HG02973 (cell line): ENCODE measurements around the gene DCTN5.

Experiments
- ATAC-seq: cut with Tn5 transposase; IDR thresholded peaks from one replicate; pipeline ENCODE4 v1.9.1; 2021; ENCODE audit warnings: moderate library complexity; ENCODE audit not compliant: unreplicated experiment

The DCTN5 gene

DNA sequence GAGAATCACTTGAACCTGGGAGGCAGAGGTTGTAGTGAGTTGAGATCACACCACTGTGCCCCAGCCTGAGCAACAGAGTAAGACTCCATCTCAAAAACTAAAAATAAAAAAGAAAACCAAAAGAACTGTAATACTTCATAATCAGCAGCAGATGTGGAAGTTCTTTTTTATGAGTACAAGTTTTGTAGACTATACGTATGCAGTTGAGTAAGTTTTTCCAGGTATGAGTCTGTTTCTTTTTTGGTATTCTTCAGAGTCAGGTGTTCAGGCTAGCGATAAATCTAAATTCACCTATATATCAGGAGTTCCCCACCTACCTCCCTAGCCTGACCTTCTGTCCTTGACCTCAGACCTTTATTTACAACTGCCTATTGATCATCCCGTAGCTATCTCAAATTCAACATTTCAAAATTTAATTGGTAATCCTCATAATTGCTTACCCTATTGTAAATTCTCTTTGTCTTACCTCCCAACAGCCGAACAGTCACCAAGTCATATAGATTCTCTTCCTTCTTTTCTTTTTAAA lies 10.7 kb downstream of the DCTN5 start:
- peak; percentile 55 for ATAC-seq

- no peak for ATAC-seq
Measured at GRCh38 chr16:23663918-23664317, 22.7 kb downstream of the DCTN5 start.

DNA sequence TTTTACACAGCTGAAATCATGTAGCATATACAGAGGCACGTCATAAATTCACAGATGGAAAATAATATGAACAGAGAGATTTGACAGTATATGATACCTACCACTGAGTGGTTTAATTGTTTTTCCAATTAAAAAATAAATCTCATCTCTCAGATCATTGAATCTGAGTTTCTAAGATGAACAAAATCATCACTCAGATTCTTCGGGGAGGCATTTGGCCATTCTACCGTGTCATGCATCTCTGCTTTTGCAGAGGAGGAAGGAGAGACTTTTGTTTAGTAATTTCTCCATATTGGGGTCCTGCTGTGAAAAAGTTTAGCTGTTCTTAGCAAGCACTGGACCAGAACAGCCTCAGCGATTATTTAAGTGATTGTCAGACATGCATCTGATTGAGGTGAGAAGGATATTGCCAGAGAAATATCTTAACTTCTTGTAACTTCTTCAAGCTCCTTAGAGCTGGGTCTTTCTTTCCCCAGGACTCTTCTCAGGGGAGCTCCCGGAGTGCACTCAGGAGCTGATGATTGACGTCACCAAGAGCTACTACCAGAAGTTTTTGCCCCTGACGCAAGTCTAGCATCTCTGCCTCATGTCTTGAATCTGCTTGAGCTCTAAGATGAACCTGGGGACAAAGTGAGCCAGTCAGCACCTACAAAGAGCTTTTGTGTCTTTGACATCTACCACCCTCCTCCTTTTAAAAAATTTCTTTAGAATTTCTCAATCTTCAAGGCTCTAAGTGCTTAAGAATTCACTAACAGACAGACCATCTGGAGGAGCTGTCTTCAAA lies 25.5 kb downstream of the DCTN5 start:
- ATAC-seq, result no peak

- ATAC-seq, result no peak
Measured at GRCh38 chr16:23667355-23667659, 26.0 kb downstream of the DCTN5 start.

DNA sequence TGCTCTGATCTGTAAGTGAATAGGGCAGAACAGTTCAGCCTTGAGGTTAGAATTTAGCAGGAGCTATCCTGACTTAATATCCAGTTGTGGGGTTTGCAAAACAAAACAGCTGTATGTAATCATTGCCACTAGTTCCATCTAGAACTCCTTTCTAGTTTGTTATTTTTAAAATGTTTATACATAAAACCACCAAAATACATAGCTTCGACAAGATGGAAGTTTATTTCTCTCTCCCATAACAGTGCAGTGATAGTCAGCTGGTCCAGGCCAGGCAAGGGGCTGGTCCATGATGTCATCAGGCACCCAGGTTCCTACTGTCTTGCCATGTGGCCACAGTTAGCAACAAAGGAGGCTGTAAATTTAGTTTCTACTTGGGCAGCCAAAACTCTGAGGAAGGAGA lies 27.0 kb downstream of the DCTN5 start:
- ATAC-seq, result no peak

GRCh38 chr16:23668873-23669272 lies 27.6 kb downstream of the DCTN5 start:
- ATAC-seq, result no peak

DNA sequence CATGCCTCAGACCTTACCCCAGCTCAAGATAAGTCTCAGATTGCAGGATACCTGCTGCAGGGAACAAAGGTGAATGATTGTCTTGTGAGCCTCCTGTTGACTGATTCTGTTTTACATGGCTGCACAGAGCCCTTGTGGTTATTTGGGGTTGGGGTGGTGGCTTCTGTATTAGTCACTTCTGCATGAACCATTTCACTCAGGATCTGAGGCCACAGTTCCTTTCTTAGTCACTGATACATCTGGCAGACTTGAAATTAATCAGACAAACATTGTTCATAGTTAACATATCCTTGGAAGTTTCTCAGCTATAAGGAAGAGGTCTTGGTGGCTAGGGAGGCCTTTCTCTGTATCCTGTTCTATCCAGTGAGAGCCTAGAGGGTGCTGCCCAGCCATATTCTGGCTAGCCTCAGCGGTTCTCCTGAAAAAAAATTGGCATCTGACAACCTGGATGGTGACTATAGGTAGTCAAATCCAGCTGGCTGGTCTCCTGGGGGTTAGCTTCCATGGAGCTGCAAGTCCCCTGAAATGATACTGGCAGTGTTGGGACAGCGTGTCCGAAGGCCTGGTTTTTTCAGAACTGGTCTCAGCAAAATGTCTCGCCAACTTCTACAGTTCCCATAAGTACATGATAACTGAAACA lies 29.0 kb downstream of the DCTN5 start:
- ATAC-seq, result peak; percentile 96

GRCh38 chr16:23673971-23674614 lies 32.8 kb downstream of the DCTN5 start:
- no peak for ATAC-seq

- ATAC-seq, result no peak
Measured at GRCh38 chr16:23676924-23677480, 35.7 kb downstream of the DCTN5 start.

DNA sequence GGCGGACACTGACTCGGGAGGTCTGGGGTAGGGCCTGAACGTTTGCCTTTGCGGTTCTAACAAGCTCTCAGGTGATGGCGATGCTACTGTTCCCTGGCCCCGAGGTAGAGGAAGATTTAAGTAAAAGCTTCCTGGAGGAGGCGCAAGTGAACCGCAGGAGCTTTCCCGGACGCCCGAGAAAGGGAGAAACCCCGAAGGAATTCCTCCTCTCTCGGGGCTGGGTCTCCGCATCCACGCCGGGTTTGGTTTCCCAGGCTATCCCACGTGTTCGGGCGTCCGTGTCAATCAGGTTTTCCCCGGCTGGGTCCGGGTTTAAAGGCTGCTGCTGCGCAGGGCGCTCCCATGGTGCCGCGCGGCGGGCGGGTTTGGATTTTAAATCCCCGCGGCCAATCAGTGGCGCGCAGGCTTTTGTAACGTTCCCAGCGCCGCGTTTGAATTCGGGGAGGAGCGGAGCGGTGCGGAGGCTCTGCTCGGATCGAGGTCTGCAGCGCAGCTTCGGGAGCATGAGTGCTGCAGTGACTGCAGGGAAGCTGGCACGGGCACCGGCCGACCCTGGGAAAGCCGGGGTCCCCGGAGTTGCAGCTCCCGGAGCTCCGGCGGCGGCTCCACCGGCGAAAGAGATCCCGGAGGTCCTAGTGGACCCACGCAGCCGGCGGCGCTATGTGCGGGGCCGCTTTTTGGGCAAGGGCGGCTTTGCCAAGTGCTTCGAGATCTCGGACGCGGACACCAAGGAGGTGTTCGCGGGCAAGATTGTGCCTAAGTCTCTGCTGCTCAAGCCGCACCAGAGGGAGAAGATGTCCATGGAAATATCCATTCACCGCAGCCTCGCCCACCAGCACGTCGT lies 37.4 kb downstream of the DCTN5 start, which contains the start of gene PLK1:
TSS of gene PLK1 (plus strand) at position 460 of the 844 bp plus-strand sequence. CDS start at position 504, 44 bp downstream.
- ATAC-seq, result peak; percentile 78

DNA sequence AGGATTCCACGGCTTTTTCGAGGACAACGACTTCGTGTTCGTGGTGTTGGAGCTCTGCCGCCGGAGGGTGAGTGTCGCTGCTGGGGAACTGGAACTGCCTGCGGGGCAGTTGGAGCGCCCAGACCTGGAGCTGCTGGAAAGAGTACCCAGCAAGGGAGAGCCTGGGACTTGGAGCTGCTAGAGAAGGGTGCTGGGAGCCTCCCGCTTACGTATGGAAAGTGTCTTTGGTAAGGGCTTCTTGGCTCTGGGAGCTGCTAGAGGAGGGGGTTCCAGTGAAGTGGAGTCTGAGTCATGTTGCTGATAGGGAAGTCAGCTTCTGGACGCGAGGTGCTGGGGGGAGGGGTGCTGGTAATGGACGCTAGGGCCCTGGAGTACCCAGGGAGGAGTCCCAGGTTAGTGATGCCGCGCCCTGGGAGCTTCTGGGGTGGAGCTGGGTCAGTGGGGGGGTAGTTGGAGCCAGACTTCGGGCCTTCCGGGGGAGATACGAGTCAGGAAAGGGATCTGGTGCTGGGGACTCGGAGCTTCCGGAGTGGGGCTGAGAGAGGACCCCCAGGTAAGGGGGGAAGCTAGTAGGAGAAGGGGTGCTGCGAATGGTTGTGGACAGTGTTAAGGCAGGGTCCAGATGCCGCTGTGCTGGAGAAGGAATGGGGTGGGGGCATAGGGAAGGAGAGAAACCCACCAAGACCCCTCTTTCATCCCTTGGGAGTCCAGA lies 38.2 kb downstream of the DCTN5 start:
- ATAC-seq, result no peak

DNA sequence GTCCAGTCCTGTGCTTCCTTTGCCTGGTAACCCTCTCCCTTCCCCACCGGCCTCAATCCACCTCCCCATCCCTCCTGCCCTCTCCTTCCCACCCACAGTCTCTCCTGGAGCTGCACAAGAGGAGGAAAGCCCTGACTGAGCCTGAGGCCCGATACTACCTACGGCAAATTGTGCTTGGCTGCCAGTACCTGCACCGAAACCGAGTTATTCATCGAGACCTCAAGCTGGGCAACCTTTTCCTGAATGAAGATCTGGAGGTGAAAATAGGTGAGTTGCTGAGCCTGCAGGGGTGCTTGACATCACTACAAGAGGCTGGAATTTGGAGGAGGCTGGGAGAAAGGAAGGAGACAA lies 38.7 kb downstream of the DCTN5 start:
- ATAC-seq, result no peak

GRCh38 chr16:23682181-23682580 lies 40.9 kb downstream of the DCTN5 start:
- ATAC-seq, result no peak

GRCh38 chr16:23683487-23683886 lies 42.2 kb downstream of the DCTN5 start:
- ATAC-seq, result no peak

DNA sequence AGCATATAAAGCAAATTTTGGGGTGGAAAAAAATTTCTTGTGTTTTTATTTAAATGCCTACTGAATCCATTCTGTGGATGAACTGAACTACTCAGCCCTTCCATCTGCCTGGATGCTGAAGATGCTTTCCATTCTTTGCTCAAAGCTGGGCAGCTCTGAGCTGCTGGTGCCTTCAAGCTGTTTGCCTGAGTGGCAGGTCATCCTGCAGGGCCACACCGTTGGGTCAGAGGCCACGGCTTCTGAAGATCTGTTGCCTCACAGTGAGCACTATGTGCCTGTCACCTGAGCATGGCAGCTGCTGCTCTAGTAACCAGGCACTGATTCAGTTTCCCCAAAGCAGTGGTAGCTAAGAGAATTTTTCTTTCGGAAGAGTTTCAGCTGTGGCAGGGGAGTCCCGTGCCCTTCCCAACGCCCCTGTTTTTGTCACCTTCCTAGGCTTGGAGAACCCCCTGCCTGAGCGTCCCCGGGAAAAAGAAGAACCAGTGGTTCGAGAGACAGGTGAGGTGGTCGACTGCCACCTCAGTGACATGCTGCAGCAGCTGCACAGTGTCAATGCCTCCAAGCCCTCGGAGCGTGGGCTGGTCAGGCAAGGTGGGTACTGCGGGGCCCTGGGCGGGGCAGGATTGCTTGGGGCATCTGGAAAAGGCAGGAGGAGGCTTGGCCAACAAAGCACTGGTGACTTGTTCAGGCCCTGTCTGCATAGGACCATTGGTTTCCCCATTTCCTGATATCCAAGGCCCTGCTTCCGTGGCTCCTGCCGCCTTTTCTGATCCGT lies 46.0 kb downstream of the DCTN5 start:
- ATAC-seq, result no peak

- ATAC-seq, result no peak
Measured at GRCh38 chr16:23689442-23690187, 48.3 kb downstream of the DCTN5 start.

DNA sequence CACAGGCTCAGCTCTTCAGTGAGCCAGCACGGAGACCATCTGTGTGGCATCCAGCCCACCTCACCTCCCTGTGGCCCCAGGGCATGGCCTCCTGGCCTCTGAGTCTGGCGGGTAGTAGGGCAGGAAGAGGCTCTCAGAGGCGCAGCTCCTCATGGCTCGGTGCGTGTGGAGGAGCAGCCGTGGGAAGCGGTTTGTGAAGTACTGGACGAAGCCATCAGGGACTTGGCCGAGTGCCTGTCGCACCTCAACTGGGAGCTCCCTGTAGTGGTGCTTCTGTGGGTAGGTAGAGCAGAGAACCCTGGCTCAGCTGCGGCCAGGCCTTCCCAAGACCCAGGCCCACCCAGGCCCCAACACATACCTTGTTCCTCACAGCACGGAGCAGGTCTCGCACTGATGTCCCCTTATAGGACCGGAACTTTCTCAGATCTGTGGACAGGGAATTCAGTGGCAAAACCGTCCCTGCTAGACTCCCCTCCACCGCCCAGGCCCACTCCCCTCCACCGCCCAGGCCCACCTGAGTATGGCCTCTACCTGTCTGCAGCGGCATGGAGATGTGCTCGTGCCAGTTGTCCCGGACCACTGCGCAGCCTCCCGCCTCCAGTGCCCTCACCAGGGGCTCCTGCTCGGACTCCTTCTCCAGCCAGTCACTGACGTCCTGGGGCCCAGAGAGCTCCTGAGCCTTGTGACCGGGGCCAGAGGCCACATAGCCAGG lies 49.7 kb downstream of the DCTN5 start:
- no peak for ATAC-seq
